GM13977 (cell line): Measurements from ENCODE around the gene IQSEC2.

Source experiments
- DNase-seq: peaks from one replicate; pipeline ENCODE4 v3.0.0; 2012; ENCODE audit warnings: low spot score
- in situ Hi-C: fragments of 300-500 bp; cut with MboI; formaldehyde crosslinking; loops from one replicate; pipeline ENCODE4 v1.12.0; 2022; ENCODE audit warnings: low sequenced_read_pairs, low pct_unique_long_range_greater_than_20kb, mixed read lengths, inconsistent platforms; ENCODE audit not compliant: unreplicated experiment
- TF ChIP-seq, protein P1 (sequence below): IDR thresholded peaks from 2 replicates; pipeline ENCODE4 v1.5.1; 2012; ENCODE audit warnings: mild to moderate bottlenecking, control low read depth; ENCODE audit not compliant: insufficient read depth; ENCODE audit errors: extremely low read depth, missing control alignments

Gene IQSEC2

GRCh38 chrX:53305996-53306937 lies 24.9 kb upstream of the IQSEC2 start:
- TF ChIP-seq, protein P1, sequence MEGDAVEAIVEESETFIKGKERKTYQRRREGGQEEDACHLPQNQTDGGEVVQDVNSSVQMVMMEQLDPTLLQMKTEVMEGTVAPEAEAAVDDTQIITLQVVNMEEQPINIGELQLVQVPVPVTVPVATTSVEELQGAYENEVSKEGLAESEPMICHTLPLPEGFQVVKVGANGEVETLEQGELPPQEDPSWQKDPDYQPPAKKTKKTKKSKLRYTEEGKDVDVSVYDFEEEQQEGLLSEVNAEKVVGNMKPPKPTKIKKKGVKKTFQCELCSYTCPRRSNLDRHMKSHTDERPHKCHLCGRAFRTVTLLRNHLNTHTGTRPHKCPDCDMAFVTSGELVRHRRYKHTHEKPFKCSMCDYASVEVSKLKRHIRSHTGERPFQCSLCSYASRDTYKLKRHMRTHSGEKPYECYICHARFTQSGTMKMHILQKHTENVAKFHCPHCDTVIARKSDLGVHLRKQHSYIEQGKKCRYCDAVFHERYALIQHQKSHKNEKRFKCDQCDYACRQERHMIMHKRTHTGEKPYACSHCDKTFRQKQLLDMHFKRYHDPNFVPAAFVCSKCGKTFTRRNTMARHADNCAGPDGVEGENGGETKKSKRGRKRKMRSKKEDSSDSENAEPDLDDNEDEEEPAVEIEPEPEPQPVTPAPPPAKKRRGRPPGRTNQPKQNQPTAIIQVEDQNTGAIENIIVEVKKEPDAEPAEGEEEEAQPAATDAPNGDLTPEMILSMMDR: no peak
- in situ Hi-C loops: no loop called here
- no peak for DNase-seq

DNA sequence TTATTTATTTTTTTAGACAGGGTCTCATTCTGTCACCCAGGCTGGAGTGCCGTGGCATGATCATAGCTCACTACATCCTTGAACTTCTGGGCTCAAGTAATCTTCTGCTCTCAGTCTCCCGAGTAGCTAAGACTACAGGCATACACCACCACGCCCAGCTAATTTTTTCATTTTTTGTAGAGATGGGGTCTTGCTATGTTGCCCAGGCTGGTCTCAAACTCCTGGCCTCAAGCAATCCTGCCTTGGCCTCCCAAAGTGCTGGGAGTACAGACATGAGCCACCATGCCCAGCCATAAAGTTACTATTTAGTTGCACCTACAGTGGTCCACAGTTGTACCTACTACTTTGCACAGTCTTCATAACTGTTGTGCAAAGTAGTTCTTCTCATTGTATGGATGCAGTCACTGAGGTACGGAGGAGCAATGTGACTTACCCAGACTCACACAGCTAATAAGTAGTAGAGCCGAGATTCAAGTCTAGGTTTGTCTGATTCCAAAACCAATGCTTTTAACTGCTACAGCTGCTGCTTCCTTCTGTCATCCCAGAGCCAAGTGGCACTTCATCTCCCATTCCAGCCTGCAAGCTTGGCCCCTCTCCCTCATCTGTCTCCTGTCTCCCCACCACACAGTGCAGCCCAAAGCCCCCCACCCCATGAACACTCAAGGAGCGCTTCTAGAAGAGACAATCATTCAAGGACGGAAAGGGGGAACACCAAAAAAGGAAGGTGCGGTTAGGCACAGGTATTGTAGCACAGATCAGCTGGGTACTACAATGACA lies 24.0 kb upstream of the IQSEC2 start:
- no peak for DNase-seq
- TF ChIP-seq, protein P1: no peak
- in situ Hi-C loops: no loop called here

DNA sequence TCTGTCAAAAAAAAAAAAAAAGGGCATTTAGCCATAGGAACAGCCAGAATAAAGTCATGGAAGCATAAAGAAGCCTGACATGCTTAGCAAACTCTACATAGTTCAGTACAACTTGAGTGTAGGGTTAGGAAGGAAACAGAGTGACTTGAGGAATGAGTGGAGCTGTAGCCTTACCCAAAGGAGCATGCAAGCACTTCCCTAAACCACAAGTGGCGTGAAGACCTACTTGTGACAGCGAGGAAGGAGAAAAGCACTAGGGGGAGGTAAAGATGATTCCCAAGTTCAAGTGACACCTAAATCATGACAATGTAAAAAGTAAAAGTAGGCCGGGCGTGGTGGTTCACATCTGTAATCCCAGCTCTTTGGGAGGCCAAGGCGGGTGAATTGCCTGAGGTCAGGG lies 21.8 kb upstream of the IQSEC2 start:
- in situ Hi-C loops: no loop called here
- DNase-seq: no peak
- TF ChIP-seq, protein P1: no peak

- no peak for DNase-seq
- in situ Hi-C loops: no loop called here
- TF ChIP-seq, protein P1: no peak
Observed at GRCh38 chrX:53300157-53300556, 18.8 kb upstream of the IQSEC2 start.

GRCh38 chrX:53294024-53294648 lies 12.8 kb upstream of the IQSEC2 start:
- no peak for DNase-seq
- TF ChIP-seq, protein P1: no peak
- in situ Hi-C loops: no loop called here

DNA sequence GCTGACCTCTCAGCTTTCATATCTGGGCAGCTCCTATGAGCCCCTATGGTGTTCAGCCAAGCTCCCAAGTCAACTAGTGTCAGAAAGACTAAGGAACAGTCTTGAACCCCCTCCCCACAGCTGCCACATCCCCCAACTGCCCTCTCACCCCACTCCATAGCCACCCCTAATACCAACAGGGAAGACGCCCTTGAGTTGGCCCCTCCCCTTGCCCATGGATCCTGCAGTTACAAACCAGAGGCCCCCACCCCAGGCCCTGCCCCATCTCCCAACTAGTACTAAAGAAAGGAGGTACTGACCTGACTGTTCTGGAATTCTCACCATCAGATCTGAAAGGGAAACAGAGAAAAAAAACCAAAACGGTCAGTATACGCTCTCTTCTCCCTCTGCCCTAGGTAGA lies 10.2 kb upstream of the IQSEC2 start:
- DNase-seq: no peak
- in situ Hi-C loops: no loop called here
- TF ChIP-seq, protein P1: no peak
